Dendritic cell treated with granulocyte-macrophage colony-stimulating factor and Interleukin-4, amounts not matched to agents 40 ng/mL and 50 ng/mL, for 4 days (primary cell): ENCODE measurements around the gene APOL6.
A peak's percentile ranks its signal among the peaks of the same experiment; 100 is the strongest.
"Not testable (repeated sequence)": the region's sequence is repeated elsewhere in the genome, so short reads cannot be mapped to it uniquely, and the experiment has no call there.

Source experiments
- H3K27ac Mint-ChIP-seq: one replicate; pipeline ENCODE4 v1.8.0; 2022; ENCODE audit warnings: mild to moderate bottlenecking, mixed read lengths
- H3K27me3 Mint-ChIP-seq: one replicate; pipeline ENCODE4 v1.8.0; 2022; ENCODE audit warnings: mild to moderate bottlenecking, mixed read lengths
- H3K36me3 Mint-ChIP-seq: one replicate; pipeline ENCODE4 v1.8.0; 2022; ENCODE audit warnings: low read depth, mixed read lengths
- H3K4me1 Mint-ChIP-seq: one replicate; pipeline ENCODE4 v1.8.0; 2022; ENCODE audit warnings: low read depth, mixed read lengths
- H3K4me3 Mint-ChIP-seq: one replicate; pipeline ENCODE4 v1.8.0; 2022; ENCODE audit warnings: mild to moderate bottlenecking, moderate library complexity, mixed read lengths
- H3K9me3 Mint-ChIP-seq: one replicate; pipeline ENCODE4 v1.8.0; 2022; ENCODE audit warnings: mixed read lengths
- intact Hi-C: fragments of 100-400 bp; cut with micrococcal nuclease; formaldehyde crosslinking; loops from one replicate; pipeline ENCODE4 v1.15.0; 2022

The APOL6 gene

DNA sequence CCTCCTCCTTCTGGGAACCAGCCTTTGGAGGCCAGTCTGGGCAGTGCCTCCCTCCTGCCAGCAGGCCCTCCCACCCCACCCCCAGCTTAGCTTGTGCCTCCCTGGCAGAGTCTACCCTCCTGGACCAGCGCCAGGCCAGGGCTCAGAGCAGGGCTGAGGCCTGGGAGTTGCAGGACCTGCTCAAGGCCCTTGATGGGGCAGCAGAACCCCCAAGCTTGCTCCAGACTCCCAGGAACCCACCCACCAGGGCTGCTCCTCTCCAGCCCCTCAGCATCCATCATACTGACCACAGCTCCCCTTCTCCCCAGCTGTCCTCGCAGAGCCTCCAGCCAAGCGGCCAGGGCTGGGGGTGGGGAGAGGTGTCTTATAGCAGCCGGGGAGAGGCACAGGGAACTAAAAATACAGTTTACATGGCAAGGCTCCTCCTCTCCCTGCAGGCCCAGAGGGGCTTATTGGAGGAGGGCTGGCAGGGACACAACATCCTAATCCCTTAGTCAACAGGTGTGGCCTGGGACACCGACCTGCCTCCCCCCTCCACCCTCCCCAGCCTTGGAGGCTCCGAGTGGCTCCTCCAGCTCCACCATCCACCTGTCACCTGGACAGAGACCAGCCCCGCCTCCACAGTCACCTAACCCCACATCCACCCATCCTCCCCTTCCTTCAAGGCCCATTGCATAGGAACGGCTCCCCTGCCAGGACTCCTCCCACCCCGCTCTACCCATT is 25.9 kb upstream of the APOL6 start:
- no peak overlapping the region for H3K4me3 Mint-ChIP-seq
- peaks cover 20% of the 10 kb centered on the region for H3K27me3 Mint-ChIP-seq
- H3K9me3 Mint-ChIP-seq, result no peaks in the 10 kb centered on the region
- no peak overlapping the region for H3K27ac Mint-ChIP-seq
- H3K4me1 Mint-ChIP-seq, result peaks cover 20% of the 10 kb centered on the region
- no peaks in the 10 kb centered on the region for H3K36me3 Mint-ChIP-seq
- intact Hi-C loops, result loop anchor here (2.0 to 10.0 kb wide), 3 partner anchors 222 to 502 kb away; no protein-coding TSS in a partner anchor

DNA sequence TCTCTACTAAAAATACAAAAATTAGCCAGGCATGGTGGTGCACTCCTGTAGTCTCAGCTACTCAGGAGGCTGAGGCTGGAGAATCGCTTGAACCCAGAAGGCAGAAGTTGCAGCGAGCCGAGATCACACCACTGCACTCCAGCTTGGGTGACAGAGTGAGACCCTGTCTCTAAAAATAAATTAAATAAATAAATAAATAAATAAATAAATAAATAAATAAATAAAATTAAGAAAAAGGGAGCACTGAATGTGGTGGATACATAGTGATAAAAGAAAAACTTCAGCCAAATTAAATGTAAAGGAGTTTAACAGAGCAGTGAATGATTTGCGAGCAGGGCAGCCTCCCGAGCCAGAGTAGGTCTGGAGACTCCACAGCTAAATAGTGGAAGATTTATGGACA is 24.4 kb upstream of the APOL6 start:
- not testable (repeated sequence) for H3K36me3 Mint-ChIP-seq, H3K27ac Mint-ChIP-seq, H3K9me3 Mint-ChIP-seq, H3K4me3 Mint-ChIP-seq
- intact Hi-C loops, result loop anchor here (1.0 to 10.0 kb wide), 4 partner anchors 194 to 501 kb away; no protein-coding TSS in a partner anchor
- Mint-ChIP-seq H3K4me1 (peaks cover 32% of the 10 kb centered on the region), H3K27me3 (peaks cover 24% of the 10 kb centered on the region)

DNA sequence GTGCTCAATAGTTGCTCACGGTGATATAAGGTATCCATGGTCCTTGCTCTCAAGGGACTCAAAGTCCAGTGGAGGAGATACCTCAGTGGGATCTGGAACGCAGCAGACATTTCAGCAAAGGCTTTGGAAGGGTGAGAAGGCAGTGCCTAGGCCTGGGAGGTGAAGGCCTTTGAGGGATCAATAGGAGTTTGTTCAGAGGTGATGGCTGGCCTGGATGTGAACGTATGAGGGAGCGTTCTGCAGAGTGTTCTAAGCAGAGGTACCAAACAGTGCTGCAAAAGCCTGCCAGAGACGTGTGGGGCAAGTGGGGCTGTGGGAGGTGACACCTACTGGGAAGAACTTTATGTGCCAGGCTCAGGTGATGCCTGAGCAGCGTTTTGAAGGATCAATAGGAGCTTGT is 23.7 kb upstream of the APOL6 start:
- Mint-ChIP-seq H3K9me3 (no peaks in the 10 kb centered on the region), H3K4me3 (no peak overlapping the region), H3K27ac (no peak overlapping the region), H3K36me3 (no peaks in the 10 kb centered on the region), H3K4me1 (peaks cover 37% of the 10 kb centered on the region), H3K27me3 (peaks cover 24% of the 10 kb centered on the region)
- intact Hi-C loops, result loop anchor here (10.0 kb wide), 2 partner anchors 220 to 500 kb away; no protein-coding TSS in a partner anchor

DNA sequence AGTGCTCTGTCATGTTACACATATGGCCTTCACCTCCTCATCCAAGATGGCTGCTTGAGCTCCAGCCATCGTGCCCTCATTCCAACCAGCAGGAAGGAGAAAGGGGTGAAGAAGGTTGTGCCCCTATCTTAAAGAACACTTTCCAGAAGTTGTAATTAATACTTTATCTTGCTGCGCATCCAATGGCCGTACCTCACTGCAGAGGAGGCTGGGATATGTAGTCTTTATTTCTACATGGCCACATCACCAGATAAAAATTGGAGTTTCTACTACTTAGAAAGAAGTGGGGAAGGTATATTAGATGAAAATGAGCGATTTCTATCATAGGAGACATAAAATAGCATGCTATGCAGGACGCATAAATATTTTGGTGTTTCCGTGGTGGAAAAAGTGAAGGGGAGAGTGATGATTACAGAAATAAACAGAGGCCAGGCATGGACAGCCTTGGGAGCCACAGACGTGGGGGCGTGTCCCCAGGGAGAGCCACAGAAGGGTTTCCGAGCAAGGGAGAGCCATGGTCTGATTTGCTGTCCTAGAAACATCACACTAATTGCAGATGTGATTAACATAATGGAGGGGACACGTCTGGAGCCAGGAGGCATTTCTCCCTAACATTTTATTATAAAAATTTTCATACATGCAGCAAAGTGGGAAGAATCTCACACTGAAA is 22.3 kb upstream of the APOL6 start:
- H3K4me3 Mint-ChIP-seq, result no peak overlapping the region

DNA sequence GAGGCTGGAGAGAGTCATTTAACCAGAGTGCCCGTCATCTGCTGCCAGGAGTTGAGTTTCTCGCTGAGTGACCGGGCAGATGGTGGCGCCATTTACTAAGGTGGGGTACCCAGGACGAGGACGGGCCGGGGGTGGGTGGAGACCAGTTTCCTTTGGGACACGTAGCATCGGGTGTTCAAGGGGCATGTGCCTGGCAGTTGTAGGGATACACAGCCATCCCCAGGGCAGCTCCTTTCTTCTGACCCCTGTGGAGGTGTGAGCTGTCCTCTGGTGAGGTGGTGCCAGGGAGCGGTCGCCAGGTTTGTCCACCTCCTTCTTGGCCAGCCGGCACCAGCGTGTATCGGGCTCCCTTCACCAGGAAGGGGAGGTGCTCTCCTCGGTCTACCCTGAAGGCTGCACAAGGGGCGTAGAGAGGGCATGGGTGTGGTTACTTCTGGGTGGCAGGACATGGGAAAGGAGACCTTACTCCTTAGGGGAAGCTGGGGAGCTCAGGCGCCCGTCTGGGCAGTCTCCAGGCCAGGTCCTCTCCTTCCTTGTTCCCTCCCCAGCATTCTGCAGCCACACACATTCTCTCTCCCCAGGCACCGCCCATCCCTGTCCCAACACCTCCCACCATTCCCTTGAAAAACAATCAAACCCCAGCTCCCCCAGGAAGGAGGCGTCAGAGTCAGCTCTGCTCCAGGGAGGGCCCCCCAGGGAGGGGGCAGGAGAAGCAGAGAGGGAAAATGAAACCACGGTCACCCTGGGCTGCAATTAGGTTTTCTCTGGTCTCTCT is 20.8 kb upstream of the APOL6 start:
- peaks cover 24% of the 10 kb centered on the region for H3K27me3 Mint-ChIP-seq
- H3K9me3 Mint-ChIP-seq, result no peaks in the 10 kb centered on the region
- H3K4me3 Mint-ChIP-seq, result peak overlapping the region; percentile 81
- H3K4me1 Mint-ChIP-seq, result peaks cover 47% of the 10 kb centered on the region
- peak overlapping the region; percentile 75 for H3K27ac Mint-ChIP-seq
- no peaks in the 10 kb centered on the region for H3K36me3 Mint-ChIP-seq
- intact Hi-C loops, result loop anchor here (2.0 to 10.0 kb wide), 3 partner anchors 217 to 497 kb away; no protein-coding TSS in a partner anchor

More for the DNA sequence above, 22.3 kb upstream of the APOL6 start:
- no peaks in the 10 kb centered on the region for H3K36me3 Mint-ChIP-seq
- intact Hi-C loops, result loop anchor here (2.0 to 10.0 kb wide), 3 partner anchors 219 to 499 kb away; no protein-coding TSS in a partner anchor
- H3K27ac Mint-ChIP-seq, result no peak overlapping the region
- peaks cover 51% of the 10 kb centered on the region for H3K4me1 Mint-ChIP-seq
- peaks cover 24% of the 10 kb centered on the region for H3K27me3 Mint-ChIP-seq
- no peaks in the 10 kb centered on the region for H3K9me3 Mint-ChIP-seq

DNA sequence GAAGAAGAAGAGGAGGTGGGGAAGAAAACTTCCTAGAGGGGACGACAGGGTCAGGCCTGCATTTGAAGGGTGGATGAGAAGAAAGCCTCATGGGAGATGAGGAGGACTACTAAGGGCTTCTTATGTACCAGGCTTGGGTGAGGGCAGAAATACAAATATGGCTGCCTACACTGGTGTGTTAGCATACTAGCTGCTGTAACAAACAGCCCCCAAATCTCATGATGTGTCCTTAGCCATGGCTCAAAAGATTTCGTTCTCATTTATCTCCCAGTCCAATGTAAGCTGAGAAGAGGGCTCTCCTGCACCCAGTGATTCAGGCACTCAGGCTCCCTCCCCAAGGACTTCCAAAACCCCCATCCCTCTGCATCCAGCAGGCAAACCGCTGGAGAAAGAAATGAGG is 19.5 kb upstream of the APOL6 start:
- Mint-ChIP-seq H3K4me3 (no peak overlapping the region), H3K27me3 (peaks cover 24% of the 10 kb centered on the region), H3K27ac (no peak overlapping the region), H3K4me1 (peaks cover 48% of the 10 kb centered on the region), H3K36me3 (no peaks in the 10 kb centered on the region), H3K9me3 (no peaks in the 10 kb centered on the region)
- intact Hi-C loops, result loop anchor here (10.0 kb wide), 2 partner anchors 216 to 496 kb away; no protein-coding TSS in a partner anchor

DNA sequence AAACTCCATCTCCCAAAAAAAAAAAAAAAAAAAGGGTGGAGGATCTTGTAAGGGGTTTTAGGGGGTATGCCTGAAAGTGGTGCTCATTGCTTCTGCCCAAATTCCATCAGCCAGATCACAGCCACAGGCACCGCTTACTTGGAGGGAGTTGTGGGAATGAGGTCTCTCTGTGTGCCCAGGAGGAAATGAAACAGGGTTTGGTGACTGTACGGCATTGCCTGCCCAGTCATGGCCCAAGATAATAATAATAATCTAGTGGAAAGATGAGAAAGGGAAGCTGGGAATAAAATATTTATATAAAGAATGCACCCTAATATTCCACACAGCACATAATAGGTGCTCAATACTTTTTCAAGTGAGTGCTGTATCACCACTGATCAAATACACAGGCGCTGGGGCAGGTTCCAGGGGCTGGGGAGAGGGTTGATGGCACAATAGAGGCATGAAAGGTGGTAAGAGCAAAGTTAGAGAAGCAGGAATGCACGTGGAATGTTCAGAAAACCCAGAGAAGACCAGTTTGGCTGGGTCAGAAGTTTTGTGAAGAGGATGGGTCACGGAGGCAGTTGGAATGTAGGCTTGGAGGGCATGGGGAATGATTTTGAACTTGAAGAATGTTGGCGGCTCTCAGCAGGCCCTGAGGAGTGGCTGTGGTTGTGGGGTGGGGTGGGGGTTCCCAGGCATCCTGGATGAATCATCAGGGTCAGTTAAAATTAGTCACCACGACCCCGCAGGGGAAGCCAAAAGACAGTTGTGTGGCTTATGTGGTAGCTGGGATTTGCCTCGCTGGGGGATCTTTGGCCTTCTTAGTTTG is 18.6 kb upstream of the APOL6 start:
- no peaks in the 10 kb centered on the region for H3K9me3 Mint-ChIP-seq
- H3K4me3 Mint-ChIP-seq, result no peak overlapping the region
- intact Hi-C loops, result loop anchor here (10.0 kb wide), 2 partner anchors 215 to 495 kb away; no protein-coding TSS in a partner anchor
- peaks cover 21% of the 10 kb centered on the region for H3K27me3 Mint-ChIP-seq
- no peaks in the 10 kb centered on the region for H3K36me3 Mint-ChIP-seq
- H3K27ac Mint-ChIP-seq, result peak overlapping the region; percentile 18
- H3K4me1 Mint-ChIP-seq, result peaks cover 56% of the 10 kb centered on the region

DNA sequence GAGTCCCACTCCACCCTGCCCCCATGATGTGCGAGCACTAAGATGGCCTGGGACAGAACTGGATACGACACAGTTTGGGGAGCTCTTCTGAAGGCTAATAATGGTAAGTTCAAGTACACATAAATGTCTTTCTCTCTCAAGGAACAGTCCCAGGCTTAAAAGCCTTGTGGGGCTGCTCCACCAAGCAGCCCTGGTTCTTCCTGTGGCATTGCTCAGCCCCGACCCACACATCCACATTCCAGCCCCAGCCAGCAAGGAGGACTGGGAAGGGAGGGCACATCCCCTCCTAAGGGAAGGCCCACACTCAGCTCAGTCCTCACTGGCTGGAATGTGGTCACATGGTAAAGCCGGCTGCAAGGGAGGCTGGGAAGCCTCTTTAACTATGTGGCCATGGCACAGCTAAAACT is 17.9 kb upstream of the APOL6 start:
- peaks cover 15% of the 10 kb centered on the region for H3K27me3 Mint-ChIP-seq
- no peaks in the 10 kb centered on the region for H3K9me3 Mint-ChIP-seq
- H3K36me3 Mint-ChIP-seq, result no peaks in the 10 kb centered on the region
- no peak overlapping the region for H3K4me3 Mint-ChIP-seq
- intact Hi-C loops, result no loop called here
- H3K4me1 Mint-ChIP-seq, result peaks cover 56% of the 10 kb centered on the region
- no peak overlapping the region for H3K27ac Mint-ChIP-seq

DNA sequence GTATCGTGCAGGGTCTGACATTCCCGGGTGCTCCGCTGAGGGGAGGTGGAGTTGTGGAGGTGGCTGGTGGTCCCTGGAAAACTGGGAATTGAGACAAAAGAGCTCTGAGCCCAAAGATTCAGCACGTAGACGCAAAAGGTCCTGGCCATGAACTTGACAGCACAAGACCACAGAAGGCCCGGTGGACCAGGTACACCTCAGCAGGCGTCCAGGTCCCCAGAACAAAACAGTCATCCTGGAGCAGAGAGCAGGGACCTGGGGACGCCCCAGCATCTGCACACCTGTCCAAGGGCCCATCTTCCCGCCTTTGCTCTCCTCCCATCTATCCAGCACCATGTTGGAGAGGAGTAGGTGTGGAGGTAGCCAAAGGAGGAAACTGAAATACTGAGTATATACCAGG is 17.4 kb upstream of the APOL6 start:
- Mint-ChIP-seq H3K4me1 (peaks cover 56% of the 10 kb centered on the region), H3K9me3 (no peaks in the 10 kb centered on the region), H3K27ac (no peak overlapping the region), H3K36me3 (no peaks in the 10 kb centered on the region), H3K27me3 (peaks cover 14% of the 10 kb centered on the region), H3K4me3 (no peak overlapping the region)
- intact Hi-C loops, result no loop called here

DNA sequence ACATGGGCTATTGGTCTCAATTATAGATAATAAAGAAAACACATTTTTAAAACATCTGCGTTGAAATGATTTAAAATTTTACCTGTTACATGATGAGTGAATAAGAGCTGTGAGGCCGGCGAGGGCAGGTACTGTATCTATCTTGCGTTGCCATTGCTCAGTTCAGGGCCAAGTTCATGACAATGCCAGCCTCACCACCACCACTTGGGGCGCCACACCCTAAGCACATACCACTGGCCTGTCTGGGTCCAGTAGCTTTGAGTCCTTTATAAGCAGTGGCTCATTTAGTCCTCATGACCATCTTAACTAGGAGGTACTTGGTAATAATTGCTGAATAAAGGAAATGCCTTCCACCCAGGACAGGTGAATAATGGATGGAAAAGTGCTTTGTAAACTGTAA is 16.6 kb upstream of the APOL6 start:
- Mint-ChIP-seq H3K27ac (no peak overlapping the region), H3K27me3 (peaks cover 9% of the 10 kb centered on the region), H3K36me3 (no peaks in the 10 kb centered on the region), H3K4me3 (no peak overlapping the region), H3K4me1 (peaks cover 56% of the 10 kb centered on the region), H3K9me3 (no peaks in the 10 kb centered on the region)
- intact Hi-C loops, result no loop called here

DNA sequence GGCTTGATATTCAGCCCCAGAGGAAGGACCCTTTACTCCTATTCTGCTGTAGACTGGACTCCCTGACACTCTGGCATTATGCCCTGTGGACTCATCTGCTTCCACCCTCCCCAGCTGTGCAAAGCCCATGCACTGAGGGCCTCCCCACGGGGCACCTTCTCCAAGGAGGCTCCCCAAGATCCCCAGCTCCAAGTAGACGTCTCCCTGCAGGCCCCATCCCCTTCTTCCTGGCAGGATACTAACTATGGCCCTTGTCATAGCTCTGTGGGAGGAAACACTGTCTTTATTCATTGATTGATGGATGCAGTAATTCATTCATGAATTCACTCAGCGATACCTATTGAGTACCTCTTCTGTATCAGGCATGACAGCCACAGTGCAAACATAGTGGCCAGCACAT is 15.3 kb upstream of the APOL6 start:
- H3K27ac Mint-ChIP-seq, result no peak overlapping the region
- H3K36me3 Mint-ChIP-seq, result no peaks in the 10 kb centered on the region
- intact Hi-C loops, result no loop called here
- no peaks in the 10 kb centered on the region for H3K9me3 Mint-ChIP-seq
- peaks cover 9% of the 10 kb centered on the region for H3K27me3 Mint-ChIP-seq
- H3K4me3 Mint-ChIP-seq, result no peak overlapping the region
- peaks cover 44% of the 10 kb centered on the region for H3K4me1 Mint-ChIP-seq

DNA sequence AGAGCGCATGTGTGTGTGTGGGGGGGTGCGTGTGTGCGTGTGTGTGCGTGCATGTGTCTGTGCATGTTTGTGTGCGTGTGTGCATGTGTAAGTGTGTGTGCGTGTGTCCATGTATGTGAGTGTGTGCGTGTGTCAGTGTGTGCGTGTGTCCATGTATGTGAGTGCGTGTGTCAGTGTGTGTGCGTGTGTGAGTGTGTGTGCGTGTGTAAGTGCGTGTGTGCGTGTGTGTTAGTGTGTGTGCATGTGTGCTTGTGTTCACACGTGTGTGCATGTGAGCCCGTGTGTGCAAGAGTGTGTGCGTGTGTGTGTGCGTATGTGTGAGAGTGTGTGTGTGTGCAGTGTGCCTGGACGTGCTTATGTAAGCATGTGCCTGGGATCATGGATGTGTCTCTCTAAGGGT is 14.7 kb upstream of the APOL6 start:
- no peaks in the 10 kb centered on the region for H3K9me3 Mint-ChIP-seq
- no peak overlapping the region for H3K4me3 Mint-ChIP-seq
- no peaks in the 10 kb centered on the region for H3K36me3 Mint-ChIP-seq
- H3K27ac Mint-ChIP-seq, result peak overlapping the region; percentile 5
- H3K27me3 Mint-ChIP-seq, result peaks cover 6% of the 10 kb centered on the region
- peaks cover 41% of the 10 kb centered on the region for H3K4me1 Mint-ChIP-seq
- intact Hi-C loops, result no loop called here

DNA sequence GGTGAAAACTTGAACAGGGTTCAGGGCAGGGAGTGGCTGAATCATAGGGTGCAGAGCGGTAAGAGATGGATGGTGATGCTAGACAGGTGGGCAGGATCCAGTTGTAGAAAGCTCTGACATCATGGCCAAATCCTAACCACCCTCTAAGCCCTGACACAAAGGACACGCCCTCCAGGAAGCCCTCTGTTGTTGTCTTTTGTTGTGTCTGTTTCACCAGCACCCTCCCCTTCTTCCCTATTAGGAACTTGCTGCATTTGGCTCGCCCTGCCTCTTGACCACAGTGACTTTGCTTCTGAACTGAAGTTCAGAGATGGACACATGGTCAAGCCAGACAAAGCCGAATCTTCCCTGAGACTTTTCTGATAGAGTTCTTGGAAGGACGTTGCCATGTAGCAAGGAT is 14.2 kb upstream of the APOL6 start:
- Mint-ChIP-seq H3K4me1 (peaks cover 38% of the 10 kb centered on the region), H3K27me3 (peaks cover 9% of the 10 kb centered on the region), H3K9me3 (no peaks in the 10 kb centered on the region), H3K27ac (peak overlapping the region; percentile 5), H3K36me3 (no peaks in the 10 kb centered on the region), H3K4me3 (no peak overlapping the region)
- intact Hi-C loops, result no loop called here
